ENCODE data around the gene TAF4B.

TAF4B gene

DNA sequence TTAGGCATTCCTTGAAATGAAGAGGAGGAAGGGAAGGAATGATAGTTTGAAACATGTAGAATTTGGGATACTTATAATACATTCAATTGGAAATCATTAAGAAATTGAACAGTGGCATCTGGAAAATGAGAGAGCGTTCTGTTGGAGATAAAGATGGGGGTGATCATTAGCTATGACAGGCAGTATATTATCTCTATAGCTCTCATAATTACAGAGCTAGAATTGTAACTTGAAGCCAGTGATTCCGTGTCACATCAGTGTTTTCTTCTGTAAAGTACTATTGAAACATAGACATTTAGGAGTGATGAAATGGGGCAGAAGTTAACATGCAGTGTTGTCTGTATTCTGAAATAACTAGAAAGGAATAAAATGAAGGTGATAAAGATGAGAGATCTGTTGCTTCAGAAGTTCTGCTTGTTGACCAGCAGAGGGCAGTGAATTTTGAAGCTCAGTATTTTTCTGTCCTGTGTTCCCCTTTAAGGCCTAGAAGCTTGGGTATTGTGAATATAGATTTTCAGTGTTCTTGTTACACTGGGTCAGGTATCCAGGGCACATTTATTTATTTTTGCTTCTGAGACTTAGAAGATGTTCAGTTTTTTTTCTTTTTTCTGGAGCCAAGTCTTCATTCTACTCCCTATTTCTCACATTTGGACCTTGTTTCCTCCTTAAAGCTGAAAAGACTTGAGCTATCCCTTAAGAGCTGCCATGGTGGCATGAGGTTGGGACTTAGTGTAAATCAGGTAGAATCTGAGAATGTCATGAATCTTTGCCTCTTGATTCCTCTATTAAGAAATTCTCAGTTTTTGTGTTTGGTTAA, 157.4 kb downstream of the TAF4B start:
- no peak for DNase-seq (ENCODE audit: low read depth)

GRCh38 chr18:26386002-26386401, 159.8 kb downstream of the TAF4B start:
- DNase-seq (ENCODE audit: low read depth) = peak; percentile 43

DNA sequence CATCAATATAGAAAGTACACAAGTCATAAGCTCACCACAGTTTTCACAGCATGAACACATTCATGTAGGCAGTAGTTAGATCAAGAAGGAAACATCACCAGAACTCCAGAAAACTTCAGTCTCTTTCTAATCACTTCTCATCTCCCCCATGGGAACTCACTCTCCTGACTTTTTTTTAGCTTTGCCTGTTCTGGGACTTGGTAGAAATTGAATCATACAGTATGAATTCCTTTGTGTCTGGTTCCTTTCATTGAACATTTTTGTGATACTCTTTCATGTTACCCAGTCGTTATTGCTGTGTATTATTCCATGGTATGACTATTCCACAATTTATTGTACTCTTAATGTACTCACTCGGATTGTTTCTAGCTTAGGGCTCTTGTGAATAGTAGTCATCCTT, 160.2 kb downstream of the TAF4B start:
- DNase-seq (ENCODE audit: low read depth) = no peak

DNA sequence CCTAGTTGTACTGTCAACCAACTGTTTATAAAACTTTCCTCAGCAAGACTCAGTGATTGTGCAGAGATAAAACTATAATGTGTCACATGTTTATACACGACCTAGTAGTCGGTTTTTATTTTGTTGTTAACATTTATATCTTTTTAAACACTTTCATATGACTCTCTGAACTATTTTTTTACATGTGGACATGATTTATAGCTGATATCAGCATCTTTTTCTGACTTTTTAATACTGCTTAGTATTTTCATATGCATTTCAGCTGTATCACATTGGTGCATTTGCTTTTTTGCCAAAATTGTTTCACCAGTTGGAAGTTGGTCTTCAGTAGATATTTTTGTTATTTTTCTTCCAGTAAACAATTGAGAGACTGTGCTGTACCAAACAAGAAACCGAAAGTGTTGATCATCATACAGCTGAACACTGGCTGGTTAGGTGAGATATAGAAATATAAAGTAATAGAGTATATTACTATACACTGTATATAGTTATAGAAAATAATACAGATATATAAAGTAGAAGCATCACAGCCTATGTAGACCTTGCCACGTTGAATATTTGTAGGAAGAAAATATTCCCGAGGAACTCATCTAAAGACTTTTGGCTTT, 167.9 kb downstream of the TAF4B start:
- DNase-seq (ENCODE audit: low read depth) = no peak

DNA sequence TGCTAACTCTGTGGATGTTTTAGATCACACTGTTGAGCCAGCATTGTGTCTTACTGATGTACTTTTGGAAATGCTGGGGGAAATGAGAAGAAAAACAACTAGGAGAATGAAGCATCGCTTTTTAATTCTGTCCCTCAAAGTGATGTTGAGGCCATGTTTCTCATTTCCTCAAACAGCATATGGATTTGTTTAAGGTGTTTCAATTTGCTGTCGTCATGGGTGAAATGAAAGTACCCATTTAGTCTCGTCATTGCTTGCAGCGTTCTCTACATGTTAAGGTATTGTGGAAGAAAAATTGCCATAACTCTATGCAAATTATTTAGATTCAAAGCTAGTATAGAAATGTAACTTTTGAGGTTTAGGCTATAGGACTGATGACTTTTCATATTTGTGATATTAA, 170.8 kb downstream of the TAF4B start:
- no peak for DNase-seq (ENCODE audit: low read depth)

GRCh38 chr18:26403491-26403890, 177.2 kb downstream of the TAF4B start:
- no peak for DNase-seq (ENCODE audit: low read depth)

- DNase-seq (ENCODE audit: low read depth) = no peak
These were observed 179.1 kb downstream of the TAF4B start for GRCh38 chr18:26405190-26405801.

- no peak for DNase-seq (ENCODE audit: low read depth)
These were observed 180.1 kb downstream of the TAF4B start for GRCh38 chr18:26406324-26406723.

DNA sequence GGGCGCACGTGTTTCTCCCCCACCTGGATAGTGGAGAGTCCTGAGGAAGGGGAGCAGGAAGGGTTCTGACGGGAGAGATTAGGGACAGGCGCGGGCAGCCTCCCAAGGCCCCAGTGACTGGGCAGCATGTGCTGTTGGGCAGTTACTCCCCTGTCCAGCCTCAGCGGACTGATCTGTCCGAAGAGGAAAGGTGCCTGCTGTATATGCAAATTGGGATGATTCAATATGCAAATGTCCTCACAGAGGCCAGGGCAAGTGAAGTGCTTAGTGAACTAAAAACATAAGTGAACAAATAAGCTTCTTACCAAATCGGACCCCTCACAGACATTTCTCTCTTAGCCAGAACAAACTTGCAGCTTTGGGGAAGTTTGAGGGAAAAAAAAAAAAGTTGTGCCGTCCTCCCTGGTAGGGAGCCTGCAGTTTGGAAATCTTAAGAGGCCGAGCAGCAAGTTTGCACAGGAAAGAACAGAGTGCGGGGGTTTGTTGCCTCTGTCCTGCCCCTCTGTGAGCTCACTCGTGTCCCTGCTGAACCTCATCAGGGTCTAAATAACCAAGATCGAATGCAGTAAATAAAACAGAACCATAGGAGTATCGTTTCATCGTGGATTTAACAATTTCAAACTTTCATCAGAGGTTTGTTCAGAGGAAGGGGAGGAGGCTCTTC, 180.7 kb downstream of the TAF4B start:
- no peak for DNase-seq (ENCODE audit: low read depth)

DNA sequence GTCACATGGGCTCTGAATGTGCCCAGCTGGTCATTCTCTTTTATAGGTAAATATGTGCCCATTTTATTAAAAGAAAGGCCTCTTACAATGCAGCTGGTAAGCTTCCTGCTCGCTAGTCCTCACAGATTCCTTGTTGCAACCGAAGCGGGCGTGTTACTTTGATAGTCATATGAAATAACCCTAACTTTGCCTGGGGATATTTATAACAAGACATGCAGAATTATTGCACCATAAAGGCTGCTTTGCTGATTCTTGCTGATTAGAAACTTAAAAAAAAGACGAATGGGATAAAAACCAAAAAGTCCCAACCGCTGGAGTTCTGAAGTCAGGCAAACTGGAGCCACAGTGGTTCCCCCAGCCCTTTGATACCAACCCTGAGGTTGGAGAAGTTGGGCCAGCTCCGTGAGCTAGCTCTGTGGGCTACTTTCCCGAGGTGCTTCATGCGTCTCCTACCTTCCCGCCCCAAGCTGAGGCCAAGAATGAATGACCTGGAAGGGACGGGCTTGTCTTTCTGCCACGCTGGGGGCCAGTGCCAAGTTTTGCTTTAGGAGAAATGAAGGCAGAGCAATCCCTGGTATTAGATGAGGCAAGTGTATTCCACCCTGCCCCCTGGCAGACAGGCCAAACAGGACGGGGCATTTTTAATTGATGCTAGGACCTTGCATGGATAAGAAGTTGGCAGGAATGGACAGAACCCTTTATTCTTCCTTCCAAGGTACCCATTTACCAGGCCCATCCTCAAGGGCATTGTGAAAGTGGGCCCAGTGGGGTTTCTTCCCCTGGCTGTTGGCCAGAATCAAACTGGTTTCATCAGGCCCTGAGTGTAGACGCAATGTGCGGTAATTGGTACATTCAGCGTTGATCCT, 181.7 kb downstream of the TAF4B start:
- no peak for DNase-seq (ENCODE audit: low read depth)

- no peak for DNase-seq (ENCODE audit: low read depth)
These were observed 182.8 kb downstream of the TAF4B start for GRCh38 chr18:26409091-26409490.

DNA sequence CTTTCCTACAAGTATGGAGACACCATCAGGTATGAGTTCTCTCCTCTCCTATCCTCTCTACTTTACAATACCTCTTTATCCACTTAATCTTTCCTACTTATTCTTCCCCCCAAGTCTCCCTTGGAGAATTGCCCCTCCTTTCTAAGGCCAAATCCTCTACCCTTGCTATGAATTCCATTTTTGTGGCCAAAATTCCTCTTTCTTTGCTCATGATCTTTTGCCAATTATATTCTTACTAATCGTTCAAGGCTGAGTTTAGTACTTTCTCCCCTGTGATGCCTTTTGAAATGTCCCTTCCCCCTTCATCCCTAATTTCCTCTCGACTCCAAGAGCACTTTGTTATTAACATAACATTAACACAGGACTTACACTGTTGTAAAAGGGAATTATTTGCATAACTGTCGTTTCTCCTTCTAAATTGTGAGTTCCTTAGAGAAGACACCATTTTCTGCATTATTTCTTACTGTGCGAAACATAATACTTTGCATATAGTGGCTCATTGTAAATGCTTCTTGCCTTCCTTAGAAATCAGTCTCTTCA, 188.7 kb downstream of the TAF4B start:
- DNase-seq (ENCODE audit: low read depth) = no peak

DNA sequence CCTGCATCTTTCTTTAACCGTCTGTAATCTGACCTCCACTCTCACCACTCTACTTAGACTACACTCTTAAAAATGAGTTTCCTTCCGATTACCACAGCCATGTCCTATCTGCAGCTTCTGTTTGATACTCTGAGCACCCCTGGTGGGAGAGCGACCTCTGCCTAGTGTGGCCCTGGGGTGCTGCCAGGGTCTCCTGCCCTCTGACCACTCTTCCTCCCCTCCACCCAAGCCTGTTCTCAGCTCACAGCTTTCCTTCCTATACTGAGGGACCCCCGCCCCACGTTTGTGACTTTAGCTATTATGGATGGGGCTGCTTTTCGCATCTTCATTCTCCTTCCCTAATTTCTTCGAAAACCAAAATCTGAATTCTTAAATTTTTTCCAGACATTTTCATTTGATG, 189.4 kb downstream of the TAF4B start:
- DNase-seq (ENCODE audit: low read depth) = no peak

DNA sequence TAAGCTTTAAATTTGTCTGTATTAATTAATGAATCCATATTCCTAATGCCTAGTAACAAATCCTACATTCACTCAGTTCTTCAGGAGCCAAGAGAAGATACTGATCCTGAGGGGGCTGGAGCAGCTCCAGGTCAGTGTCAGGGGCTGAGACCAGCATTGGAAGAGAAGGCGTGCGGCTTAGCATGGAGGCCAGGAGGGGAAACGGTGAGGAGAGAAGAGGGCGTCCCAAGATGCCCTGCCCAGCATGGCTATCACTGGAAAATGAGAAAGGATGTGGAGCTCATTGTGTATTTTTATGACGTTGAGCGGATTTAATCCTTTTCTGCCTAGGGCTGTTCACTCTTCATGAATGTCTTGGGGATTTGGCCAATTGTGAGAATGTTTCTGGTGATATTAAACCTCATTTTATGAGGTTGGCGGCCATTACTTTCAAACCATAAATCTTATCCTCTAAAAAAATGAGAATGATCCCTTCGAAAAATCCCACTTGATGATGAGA, 190.5 kb downstream of the TAF4B start:
- no peak for DNase-seq (ENCODE audit: low read depth)

DNA sequence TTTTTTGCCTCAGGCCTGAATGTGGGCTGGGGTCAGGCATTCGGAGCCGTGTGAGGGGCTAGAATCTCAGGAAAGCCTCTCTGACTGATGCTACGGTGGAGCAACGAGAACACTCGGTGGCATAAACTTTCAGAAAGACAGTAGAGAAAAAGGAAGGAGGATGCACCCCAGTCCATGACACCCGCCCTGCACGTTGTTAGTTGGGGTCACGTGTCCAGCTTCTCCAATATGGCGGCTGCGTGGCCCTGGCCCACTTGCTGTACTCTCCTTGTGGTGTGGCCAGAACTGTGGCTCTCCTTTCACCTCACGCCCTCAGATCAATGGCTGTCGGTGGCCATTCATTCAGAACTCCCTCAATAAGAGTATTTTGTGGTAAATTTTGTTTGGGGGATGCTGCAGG, 190.9 kb downstream of the TAF4B start:
- DNase-seq (ENCODE audit: low read depth) = no peak

GRCh38 chr18:26418225-26418624, 192.0 kb downstream of the TAF4B start:
- no peak for DNase-seq (ENCODE audit: low read depth)

- no peak for DNase-seq (ENCODE audit: low read depth)
These were observed 193.5 kb downstream of the TAF4B start for GRCh38 chr18:26419746-26420145.

DNA sequence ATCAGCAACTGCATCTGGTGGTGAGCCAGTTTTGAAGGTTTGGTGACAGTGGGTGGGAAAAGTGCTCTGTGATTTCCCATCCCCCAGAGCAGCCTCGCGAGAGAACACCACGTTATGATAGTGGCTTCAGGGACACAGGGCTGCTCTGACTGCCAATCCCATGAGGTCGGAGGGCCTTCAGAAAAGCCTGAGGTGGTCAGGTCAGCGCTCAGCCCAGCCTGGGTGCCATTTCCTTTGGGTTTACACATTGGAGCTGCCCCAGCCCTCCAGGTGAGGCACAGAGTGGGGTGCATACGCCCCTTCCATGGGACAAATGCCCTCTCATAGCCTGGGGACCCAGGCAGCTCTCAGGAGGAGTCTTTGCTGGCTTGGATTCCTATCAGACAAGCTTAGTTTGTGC, 195.3 kb downstream of the TAF4B start:
- no peak for DNase-seq (ENCODE audit: low read depth)

- DNase-seq (ENCODE audit: low read depth) = no peak
These were observed 195.7 kb downstream of the TAF4B start for GRCh38 chr18:26421931-26422330.

DNA sequence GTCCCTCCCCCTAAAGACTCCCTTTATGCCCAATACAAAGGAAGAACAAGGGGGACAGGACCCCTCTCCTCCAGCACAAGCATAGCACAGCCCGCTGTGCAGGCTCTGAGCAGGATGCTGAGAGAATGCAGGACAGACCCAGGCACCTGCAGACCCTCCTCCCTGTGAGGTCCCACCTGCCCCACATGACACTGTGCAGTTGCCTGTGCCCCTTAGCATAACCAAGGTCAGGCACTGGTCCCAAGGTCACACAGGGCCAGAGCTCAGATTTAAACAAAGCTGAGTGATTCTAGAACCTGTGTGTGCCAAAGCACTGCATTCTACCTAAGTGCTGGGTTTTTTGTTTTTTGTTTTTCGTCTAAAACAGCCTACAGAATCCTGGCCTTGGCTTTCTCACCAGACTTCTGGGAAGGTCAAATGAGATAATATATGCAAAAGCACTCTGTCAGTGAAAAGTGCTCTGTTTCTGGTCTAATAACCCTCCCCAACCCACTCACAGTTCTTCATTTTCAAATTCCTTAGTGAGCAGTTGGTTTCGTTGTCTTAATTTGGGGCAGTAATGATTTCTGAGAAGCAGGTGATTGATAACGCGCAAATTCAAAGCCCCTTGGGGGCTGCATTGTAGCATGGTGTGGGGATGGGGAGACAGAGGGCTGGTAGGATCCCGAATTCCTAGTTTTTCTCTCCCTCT, 196.4 kb downstream of the TAF4B start:
- no peak for DNase-seq (ENCODE audit: low read depth)
